PC-9 (cell line): ENCODE results near the gene CCDC170.

Source experiments
- CTCF ChIP-seq: fragments of 200-600 bp; sonication (generic); conservative IDR thresholded peaks from 2 replicates; pipeline ENCODE4 v1.6.1; 2017; ENCODE audit warnings: mixed run types, antibody characterized with exemption, mild to moderate bottlenecking, moderate library complexity
- EZH2 ChIP-seq: fragments of 200-600 bp; sonication (generic); IDR thresholded peaks from 2 replicates; pipeline ENCODE4 v1.8.0; 2017; ENCODE audit warnings: antibody characterized with exemption, low read depth

GRCh38 chr6:151629791-151630190 lies 136.0 kb downstream of the CCDC170 start:
- no peak for TF ChIP-seq CTCF
- no peak for TF ChIP-seq EZH2
